HCEC 1CT (cell line): ENCODE results near the gene OBSCN.

Source experiments
- DNase-seq: peaks from one replicate; pipeline ENCODE4 v3.0.0-alpha.2; 2017

The OBSCN gene

GRCh38 chr1:228347181-228347580, 139.3 kb downstream of the OBSCN start:
- no peak for DNase-seq

GRCh38 chr1:228348708-228349467, 141.0 kb downstream of the OBSCN start:
- DNase-seq = no peak

GRCh38 chr1:228349701-228350171, 141.9 kb downstream of the OBSCN start:
- DNase-seq = no peak

GRCh38 chr1:228350179-228350742, 142.4 kb downstream of the OBSCN start:
- DNase-seq = no peak

GRCh38 chr1:228350831-228351781, 143.3 kb downstream of the OBSCN start:
- DNase-seq = no peak

GRCh38 chr1:228351850-228352249, 144.0 kb downstream of the OBSCN start:
- DNase-seq = no peak

GRCh38 chr1:228352677-228353481, 145.0 kb downstream of the OBSCN start:
- no peak for DNase-seq

GRCh38 chr1:228353601-228354371, 145.9 kb downstream of the OBSCN start:
- no peak for DNase-seq

GRCh38 chr1:228354390-228355320, 146.8 kb downstream of the OBSCN start:
- DNase-seq = no peak

GRCh38 chr1:228356897-228357680, 149.2 kb downstream of the OBSCN start:
- no peak for DNase-seq

GRCh38 chr1:228358039-228358763, 150.4 kb downstream of the OBSCN start:
- peak; percentile 31 for DNase-seq

- DNase-seq = no peak
These were observed 151.1 kb downstream of the OBSCN start for GRCh38 chr1:228358764-228359612.

- no peak for DNase-seq
These were observed 152.0 kb downstream of the OBSCN start for GRCh38 chr1:228359613-228360532.

GRCh38 chr1:228360533-228361313, 152.9 kb downstream of the OBSCN start:
- no peak for DNase-seq

GRCh38 chr1:228361314-228362140, 153.7 kb downstream of the OBSCN start:
- no peak for DNase-seq
